ENCODE measurements around the gene TAF1B.

Gene TAF1B

GRCh38 chr2:9944330-9944758, 101.1 kb downstream of the TAF1B start:
- TF ChIP-seq CTCF (IDR thresholded peaks at IDR 0.05), result no peak
- TF ChIP-seq ZFX (IDR thresholded peaks at IDR 0.05; ENCODE audit: borderline replicate concordance), result no peak
- H3K27ac ChIP-seq, result no peak overlapping the region

DNA sequence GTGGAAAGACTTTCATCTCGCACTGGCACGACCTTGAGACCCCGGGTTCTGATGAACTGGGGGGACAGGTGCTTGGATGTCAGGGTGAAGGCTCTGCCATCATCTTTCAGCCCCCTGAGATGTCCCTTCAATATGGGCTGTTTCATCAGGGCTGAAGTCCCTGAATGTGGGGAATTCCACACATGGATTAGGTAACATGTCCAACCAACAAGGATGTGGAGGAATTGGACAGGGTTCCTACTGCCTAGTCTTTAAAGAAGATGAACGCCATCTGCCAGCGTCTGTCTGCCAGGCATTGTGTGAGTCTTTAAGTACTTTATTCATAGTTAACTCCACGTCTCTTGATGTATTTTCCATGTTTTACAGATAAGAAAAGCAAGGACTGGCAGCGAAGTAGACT, 102.3 kb downstream of the TAF1B start:
- TF ChIP-seq CTCF (IDR thresholded peaks at IDR 0.05), result no peak
- no peak for TF ChIP-seq ZFX (IDR thresholded peaks at IDR 0.05; ENCODE audit: borderline replicate concordance)
- no peak overlapping the region for H3K27ac ChIP-seq

GRCh38 chr2:9946076-9946475, 102.8 kb downstream of the TAF1B start:
- TF ChIP-seq CTCF (IDR thresholded peaks at IDR 0.05), result no peak
- TF ChIP-seq ZFX (IDR thresholded peaks at IDR 0.05; ENCODE audit: borderline replicate concordance), result no peak
- H3K27ac ChIP-seq, result no peak overlapping the region

- H3K27ac ChIP-seq, result no peak overlapping the region
- no peak for TF ChIP-seq ZFX (IDR thresholded peaks at IDR 0.05; ENCODE audit: borderline replicate concordance)
- TF ChIP-seq CTCF (IDR thresholded peaks at IDR 0.05), result no peak
Measured at GRCh38 chr2:9946818-9947217, 103.5 kb downstream of the TAF1B start.

- no peak for TF ChIP-seq CTCF (IDR thresholded peaks at IDR 0.05)
- TF ChIP-seq ZFX (IDR thresholded peaks at IDR 0.05; ENCODE audit: borderline replicate concordance), result no peak
- H3K27ac ChIP-seq, result no peak overlapping the region
Measured at GRCh38 chr2:9948721-9949120, 105.4 kb downstream of the TAF1B start.

DNA sequence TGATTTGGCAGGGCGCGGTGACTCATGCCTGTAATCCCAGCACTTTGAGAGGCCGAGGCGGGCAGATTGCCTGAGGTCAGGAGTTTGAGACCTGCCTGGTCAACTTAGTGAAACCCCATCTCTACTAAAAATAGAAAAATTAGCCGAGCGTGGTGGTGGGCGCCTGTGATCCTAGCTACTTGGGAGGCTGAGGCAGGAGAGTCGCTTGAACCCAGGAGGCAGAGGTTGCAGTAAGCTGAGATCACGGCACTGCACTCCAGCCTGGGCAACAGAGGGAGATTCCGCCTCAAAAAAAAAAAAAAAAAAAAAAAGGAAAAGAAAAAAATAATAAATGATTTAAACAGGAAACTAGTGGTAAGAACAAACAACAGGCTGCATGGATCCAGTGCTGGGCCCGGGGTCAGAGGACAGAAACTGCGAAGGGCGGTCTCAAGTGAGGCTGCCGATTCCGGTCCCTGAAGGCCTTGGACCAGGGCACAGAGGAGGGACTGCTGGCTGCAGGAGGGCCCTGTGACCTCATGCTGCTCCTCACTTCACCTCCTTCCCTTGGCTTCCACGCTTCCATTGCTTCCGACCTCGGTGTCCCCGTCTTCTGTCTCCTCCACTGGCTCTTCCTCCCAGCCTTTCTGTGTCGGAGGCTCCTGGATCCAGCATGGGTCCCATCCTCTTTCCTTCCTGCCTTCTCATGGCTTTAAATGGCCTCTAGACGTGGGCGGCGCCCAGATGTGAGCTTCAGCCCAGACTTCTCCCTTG, 106.1 kb downstream of the TAF1B start:
- TF ChIP-seq CTCF (IDR thresholded peaks at IDR 0.05) (no peak), ZFX (IDR thresholded peaks at IDR 0.05; ENCODE audit: borderline replicate concordance) (no peak)
- no peak overlapping the region for H3K27ac ChIP-seq

GRCh38 chr2:9949992-9950520, 106.8 kb downstream of the TAF1B start:
- TF ChIP-seq ZFX (IDR thresholded peaks at IDR 0.05; ENCODE audit: borderline replicate concordance), result no peak
- no peak for TF ChIP-seq CTCF (IDR thresholded peaks at IDR 0.05)
- no peak overlapping the region for H3K27ac ChIP-seq
